ENCODE measurements around the gene PITPNM3. TPM values are rescaled to one million over a fixed set of nuclear protein-coding genes. Genes with fewer than 3 reads are reported as not detected.

Gene PITPNM3
- total RNA-seq, 2 experiments from 2014 or later, result 0.37 to 0.76 TPM

- Mint-ChIP-seq H3K9me3 (ENCODE audit: low read depth) (no peaks in the 10 kb centered on the region), H3K4me1 (peaks cover 15% of the 10 kb centered on the region), H3K27me3 (peaks cover 65% of the 10 kb centered on the region), H3K4me3 (no peak overlapping the region), H3K27ac (no peak overlapping the region), H3K36me3 (peaks cover 3% of the 10 kb centered on the region)
- CTCF ChIA-PET, result interaction anchor here (1.2 to 3.7 kb wide), 6 partner anchors 8 to 834 kb away, joined by 3 to 16 read pairs (median 4); partner anchors contain the start of gene AIPL1
- DNase-seq (no peak), ATAC-seq (no peak)
Measured at GRCh38 chr17:6422654-6423241, 133.6 kb downstream of the PITPNM3 start.

- H3K4me3 Mint-ChIP-seq, result no peak overlapping the region
- ATAC-seq (peak; percentile 76), DNase-seq (peak; percentile 83)
- H3K9me3 Mint-ChIP-seq (ENCODE audit: low read depth), result no peaks in the 10 kb centered on the region
- H3K27ac Mint-ChIP-seq, result no peak overlapping the region
- H3K4me1 Mint-ChIP-seq, result peaks cover 7% of the 10 kb centered on the region
- H3K36me3 Mint-ChIP-seq, result no peaks in the 10 kb centered on the region
- CTCF ChIA-PET, result interaction anchor here (0.6 to 3.7 kb wide), 11 partner anchors 9 to 835 kb away, joined by 3 to 16 read pairs (median 3); partner anchors contain the start of gene AIPL1
- peaks cover 63% of the 10 kb centered on the region for H3K27me3 Mint-ChIP-seq
Measured at GRCh38 chr17:6421700-6422604, 134.4 kb downstream of the PITPNM3 start.

- ATAC-seq, result peak; percentile 16
- Mint-ChIP-seq H3K4me1 (peaks cover 2% of the 10 kb centered on the region), H3K27ac (no peak overlapping the region), H3K9me3 (ENCODE audit: low read depth) (no peaks in the 10 kb centered on the region), H3K36me3 (no peaks in the 10 kb centered on the region), H3K4me3 (no peak overlapping the region), H3K27me3 (peaks cover 51% of the 10 kb centered on the region)
- CTCF ChIA-PET, result interaction anchor here (1.2 to 1.5 kb wide), 2 partner anchors 11 to 835 kb away, joined by 3 read pairs; no protein-coding TSS in a partner anchor
- no peak for DNase-seq
Measured at GRCh38 chr17:6420173-6420641, 136.1 kb downstream of the PITPNM3 start.

GRCh38 chr17:6415616-6416015 lies 140.7 kb downstream of the PITPNM3 start:
- CTCF ChIA-PET, result no interaction called here
- Mint-ChIP-seq H3K9me3 (ENCODE audit: low read depth) (no peaks in the 10 kb centered on the region), H3K27me3 (peaks cover 20% of the 10 kb centered on the region), H3K27ac (no peak overlapping the region), H3K36me3 (no peaks in the 10 kb centered on the region), H3K4me1 (no peaks in the 10 kb centered on the region), H3K4me3 (no peak overlapping the region)
- DNase-seq (no peak), ATAC-seq (no peak)

- Mint-ChIP-seq H3K4me3 (no peak overlapping the region), H3K9me3 (ENCODE audit: low read depth) (no peaks in the 10 kb centered on the region), H3K27ac (no peak overlapping the region), H3K4me1 (no peaks in the 10 kb centered on the region), H3K27me3 (peaks cover 7% of the 10 kb centered on the region), H3K36me3 (no peaks in the 10 kb centered on the region)
- CTCF ChIA-PET, result interaction anchor here (0.7 to 1.4 kb wide), 5 partner anchors 9 to 820 kb away, joined by 3 to 6 read pairs (median 3); no protein-coding TSS in a partner anchor
- DNase-seq (no peak), ATAC-seq (no peak)
Measured at GRCh38 chr17:6413065-6413464, 143.3 kb downstream of the PITPNM3 start.

- Mint-ChIP-seq H3K36me3 (no peaks in the 10 kb centered on the region), H3K4me3 (no peak overlapping the region), H3K4me1 (no peaks in the 10 kb centered on the region), H3K9me3 (ENCODE audit: low read depth) (no peaks in the 10 kb centered on the region), H3K27ac (no peak overlapping the region), H3K27me3 (peaks cover 4% of the 10 kb centered on the region)
- no peak for DNase-seq
- CTCF ChIA-PET, result no interaction called here
- no peak for ATAC-seq
Measured at GRCh38 chr17:6408735-6409134, 147.6 kb downstream of the PITPNM3 start.

GRCh38 chr17:6408276-6408675 lies 148.1 kb downstream of the PITPNM3 start:
- ATAC-seq, result no peak
- Mint-ChIP-seq H3K4me3 (no peak overlapping the region), H3K9me3 (ENCODE audit: low read depth) (no peaks in the 10 kb centered on the region), H3K4me1 (no peaks in the 10 kb centered on the region), H3K27me3 (peaks cover 4% of the 10 kb centered on the region), H3K36me3 (no peaks in the 10 kb centered on the region), H3K27ac (no peak overlapping the region)
- CTCF ChIA-PET, result no interaction called here
- DNase-seq, result no peak

- Mint-ChIP-seq H3K4me1 (no peaks in the 10 kb centered on the region), H3K9me3 (ENCODE audit: low read depth) (no peaks in the 10 kb centered on the region), H3K36me3 (no peaks in the 10 kb centered on the region), H3K27me3 (peaks cover 24% of the 10 kb centered on the region), H3K4me3 (no peak overlapping the region), H3K27ac (no peak overlapping the region)
- ATAC-seq, result no peak
- no peak for DNase-seq
- CTCF ChIA-PET, result interaction anchor here (1.4 kb wide), 1 partner anchor 20 kb away, joined by 3 read pairs; no protein-coding TSS in a partner anchor
Measured at GRCh38 chr17:6402258-6402657, 154.1 kb downstream of the PITPNM3 start.

Other genes starting within 250 kb of the PITPNM3 start
- gene AIPL1, start 121.4 kb downstream of the PITPNM3 start, total RNA-seq, result not detected
- gene PIMREG, start 112.1 kb downstream of the PITPNM3 start, total RNA-seq, result 10 to 100 TPM in 1 of 2 experiments, 1 to 10 TPM in 1; 6.8 to 17.0 TPM
- 10 to 100 TPM; 16.5 to 18.0 TPM for gene KIAA0753, start 84.2 kb upstream of the PITPNM3 start, total RNA-seq
- 10 to 100 TPM; 69.6 to 71.6 TPM for gene TXNDC17, start 84.5 kb upstream of the PITPNM3 start, total RNA-seq
- gene MED31, start 95.0 kb upstream of the PITPNM3 start, total RNA-seq, result 10 to 100 TPM; 18.3 TPM
- 1 to 10 TPM; 1.1 to 1.4 TPM for gene C17orf100, start 95.2 kb upstream of the PITPNM3 start, total RNA-seq
- gene SLC13A5, start 156.8 kb upstream of the PITPNM3 start, total RNA-seq, result not detected
- 100 to 1,000 TPM; 261 to 491 TPM for gene XAF1, start 199.5 kb upstream of the PITPNM3 start, total RNA-seq
- 1 to 10 TPM in 1 of 2 experiments, under 1 TPM in 1; 0.42 to 1.5 TPM for gene FBXO39, start 219.7 kb upstream of the PITPNM3 start, total RNA-seq